ENCODE results near the gene DTWD2.
"Not testable (repeated sequence)": the region's sequence is repeated elsewhere in the genome, so short reads cannot be mapped to it uniquely, and the experiment has no call there.

The DTWD2 gene

GRCh38 chr5:118921866-118922265 lies 66.5 kb downstream of the DTWD2 start:
- no peaks in the 10 kb centered on the region for H3K4me1 ChIP-seq
- H3K9me3 ChIP-seq = no peaks in the 10 kb centered on the region
- no peak overlapping the region for H3K4me3 ChIP-seq (ENCODE audit: low read depth, low read length)
- DNase-seq = no peak
- TF ChIP-seq, protein P1, sequence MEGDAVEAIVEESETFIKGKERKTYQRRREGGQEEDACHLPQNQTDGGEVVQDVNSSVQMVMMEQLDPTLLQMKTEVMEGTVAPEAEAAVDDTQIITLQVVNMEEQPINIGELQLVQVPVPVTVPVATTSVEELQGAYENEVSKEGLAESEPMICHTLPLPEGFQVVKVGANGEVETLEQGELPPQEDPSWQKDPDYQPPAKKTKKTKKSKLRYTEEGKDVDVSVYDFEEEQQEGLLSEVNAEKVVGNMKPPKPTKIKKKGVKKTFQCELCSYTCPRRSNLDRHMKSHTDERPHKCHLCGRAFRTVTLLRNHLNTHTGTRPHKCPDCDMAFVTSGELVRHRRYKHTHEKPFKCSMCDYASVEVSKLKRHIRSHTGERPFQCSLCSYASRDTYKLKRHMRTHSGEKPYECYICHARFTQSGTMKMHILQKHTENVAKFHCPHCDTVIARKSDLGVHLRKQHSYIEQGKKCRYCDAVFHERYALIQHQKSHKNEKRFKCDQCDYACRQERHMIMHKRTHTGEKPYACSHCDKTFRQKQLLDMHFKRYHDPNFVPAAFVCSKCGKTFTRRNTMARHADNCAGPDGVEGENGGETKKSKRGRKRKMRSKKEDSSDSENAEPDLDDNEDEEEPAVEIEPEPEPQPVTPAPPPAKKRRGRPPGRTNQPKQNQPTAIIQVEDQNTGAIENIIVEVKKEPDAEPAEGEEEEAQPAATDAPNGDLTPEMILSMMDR (IDR thresholded peaks at IDR 0.05; ENCODE audit: low read depth, low read length) = no peak
- H3K27me3 ChIP-seq = no peaks in the 10 kb centered on the region
- H3K36me3 ChIP-seq = no peaks in the 10 kb centered on the region

DNA sequence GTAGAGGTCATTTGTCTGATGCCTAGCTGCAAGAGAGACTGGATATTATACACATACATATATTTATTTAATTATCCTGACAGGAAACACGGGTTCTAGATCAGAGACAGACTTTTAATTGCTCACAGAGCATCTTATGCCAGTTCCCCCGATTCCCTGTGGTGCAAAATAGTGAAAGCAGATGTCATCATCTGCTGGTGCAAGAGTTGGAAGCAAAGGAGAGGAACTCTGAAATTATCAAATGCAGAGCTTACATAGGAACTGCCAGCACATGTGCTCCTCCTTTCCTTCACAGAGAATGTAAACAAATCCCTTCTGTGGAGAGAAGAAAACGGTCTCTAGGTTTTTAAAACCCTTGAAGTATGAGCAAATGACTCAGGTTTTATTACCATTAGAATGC lies 69.3 kb downstream of the DTWD2 start:
- no peak for DNase-seq
- Histone ChIP-seq H3K4me3 (ENCODE audit: low read depth, low read length) (no peak overlapping the region), H3K27me3 (no peaks in the 10 kb centered on the region), H3K9me3 (no peaks in the 10 kb centered on the region), H3K36me3 (no peaks in the 10 kb centered on the region), H3K4me1 (no peaks in the 10 kb centered on the region)
- TF ChIP-seq, protein P1 (IDR thresholded peaks at IDR 0.05; ENCODE audit: low read depth, low read length) = no peak

- H3K36me3 ChIP-seq = no peaks in the 10 kb centered on the region
- H3K27me3 ChIP-seq = no peaks in the 10 kb centered on the region
- no peaks in the 10 kb centered on the region for H3K4me1 ChIP-seq
- H3K9me3 ChIP-seq = no peaks in the 10 kb centered on the region
- no peak for DNase-seq
- no peak overlapping the region for H3K4me3 ChIP-seq (ENCODE audit: low read depth, low read length)
- TF ChIP-seq, protein P1 (IDR thresholded peaks at IDR 0.05; ENCODE audit: low read depth, low read length) = no peak
These were observed 70.1 kb downstream of the DTWD2 start for GRCh38 chr5:118918232-118918631.

GRCh38 chr5:118907536-118907935 lies 80.8 kb downstream of the DTWD2 start:
- H3K4me1 ChIP-seq, H3K36me3 ChIP-seq: not testable (repeated sequence)

DNA sequence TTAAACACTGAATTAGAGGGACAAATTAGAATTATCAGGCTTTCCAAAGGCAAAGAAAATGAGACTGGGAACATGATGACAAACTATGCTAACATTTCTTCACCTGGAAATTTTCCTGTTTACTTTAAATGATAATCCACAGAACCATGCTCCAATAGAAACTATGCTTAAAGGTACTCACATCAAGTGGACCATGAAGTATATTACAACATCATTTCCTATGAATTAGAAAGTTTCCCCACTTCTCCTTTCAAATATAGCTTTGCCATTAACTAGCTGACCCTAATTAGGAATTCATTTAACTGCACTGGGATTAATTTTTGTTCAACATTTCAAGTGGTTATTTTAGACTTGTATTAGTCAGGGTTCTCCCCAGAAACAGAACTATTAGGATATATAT lies 81.4 kb downstream of the DTWD2 start:
- Histone ChIP-seq H3K27me3 (no peaks in the 10 kb centered on the region), H3K4me1 (no peaks in the 10 kb centered on the region), H3K36me3 (no peaks in the 10 kb centered on the region), H3K9me3 (no peaks in the 10 kb centered on the region), H3K4me3 (ENCODE audit: low read depth, low read length) (no peak overlapping the region)
- TF ChIP-seq, protein P1 (IDR thresholded peaks at IDR 0.05; ENCODE audit: low read depth, low read length) = no peak
- no peak for DNase-seq

More at GRCh38 chr5:118907536-118907935, 80.8 kb downstream of the DTWD2 start:
- not testable (repeated sequence) for H3K9me3 ChIP-seq; H3K27me3 ChIP-seq; H3K4me3 ChIP-seq (ENCODE audit: low read depth, low read length); DNase-seq

DNA sequence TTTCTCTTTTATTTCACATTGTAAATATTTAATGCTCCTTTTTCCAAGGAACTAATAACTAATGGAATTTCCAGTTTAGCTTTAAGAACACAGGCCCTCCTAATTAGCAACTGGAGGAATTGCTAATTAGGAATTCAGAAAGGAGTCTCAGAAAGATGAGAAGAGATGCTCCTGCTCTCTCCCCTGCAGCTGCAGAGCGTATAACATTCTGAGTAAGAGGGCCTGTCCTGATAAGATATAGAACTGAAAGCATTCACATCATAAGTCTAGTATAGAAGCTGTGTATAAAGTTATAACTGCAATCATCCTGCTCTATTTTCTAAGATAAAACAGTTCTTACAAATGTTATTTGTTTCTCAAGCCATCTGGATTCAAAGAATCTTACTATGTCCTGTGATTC lies 83.2 kb downstream of the DTWD2 start:
- Histone ChIP-seq H3K27me3 (no peaks in the 10 kb centered on the region), H3K36me3 (no peaks in the 10 kb centered on the region), H3K9me3 (no peaks in the 10 kb centered on the region), H3K4me1 (no peaks in the 10 kb centered on the region), H3K4me3 (ENCODE audit: low read depth, low read length) (no peak overlapping the region)
- TF ChIP-seq, protein P1 (IDR thresholded peaks at IDR 0.05; ENCODE audit: low read depth, low read length) = no peak
- no peak for DNase-seq

Measured in BE2C (cell line).